Measurements from ENCODE around the gene LRRC46. TPM values are rescaled to one million over a fixed set of nuclear protein-coding genes. Genes with fewer than 3 reads are reported as not detected.

LRRC46 gene
- total and polyA plus RNA-seq, 2 of the 13 experiments (the other 11 are each of a cell fraction or from before 2014, with no cell fraction given) = 0.09 TPM

- Histone ChIP-seq H3K4me2 (ENCODE audit: low read depth, low read length) (no peak overlapping the region), H4K20me1 (ENCODE audit: insufficient read depth, low read length) (peaks cover 4% of the 10 kb centered on the region; the same call in 1 of the 2 replicates), H2AFZ (ENCODE audit: low read length) (no peak overlapping the region), H3K27me3 (ENCODE audit: control insufficient read depth in 1 of 2, insufficient read depth in 2 of 2, low read length in 2 of 2) (peaks cover 4 to 16% of the 10 kb centered on the region in 2 experiments; a peak in 3 of 5 replicates), H3K9me3 (ENCODE audit: low read length) (no peaks in the 10 kb centered on the region), H3K9ac (ENCODE audit: insufficient read depth, low read depth, low read length) (no peak overlapping the region), H3K27ac (ENCODE audit: extremely low read length, insufficient read depth, low read length) (no peak overlapping the region), H3K4me1 (ENCODE audit: insufficient read depth, low read length) (no peaks in the 10 kb centered on the region), H3K4me3 (replicated peaks in 1 of 3; ENCODE audit: insufficient read depth in 1 of 3, low read depth in 2 of 3, low read length in 3 of 3) (no peak overlapping the region), H3K79me2 (ENCODE audit: insufficient read depth, low read length) (no peaks in the 10 kb centered on the region), H3K36me3 (replicated peaks in 1 of 2; ENCODE audit: control insufficient read depth in 1 of 2, insufficient read depth in 2 of 2, low read length in 2 of 2) (peaks cover 0 to 3% of the 10 kb centered on the region in 2 experiments; a peak in 3 of 5 replicates)
- no peak for TF ChIP-seq RXRB (CRISPR knock-in tag; IDR thresholded peaks at IDR 0.05; ENCODE audit: borderline replicate concordance)
- TF ChIP-seq NFRKB (IDR thresholded peaks at IDR 0.05) = no peak
- no peak for TF ChIP-seq ZC3H4 (CRISPR knock-in tag; IDR thresholded peaks at IDR 0.05; ENCODE audit: borderline replicate concordance)
- TF ChIP-seq ATAD3A (CRISPR knock-in tag; IDR thresholded peaks at IDR 0.05) = no peak
- no peak for TF ChIP-seq CBX2 (IDR thresholded peaks at IDR 0.05; ENCODE audit: low read depth, low read length)
- TF ChIP-seq CBX2 (CRISPR knock-in tag; IDR thresholded peaks at IDR 0.05; ENCODE audit: low read depth) = no peak
- no peak for TF ChIP-seq LBX2 (CRISPR knock-in tag; IDR thresholded peaks at IDR 0.05; ENCODE audit: borderline replicate concordance)
- no peak for TF ChIP-seq ZNF207 (IDR thresholded peaks at IDR 0.05; ENCODE audit: borderline replicate concordance)
- no peak for TF ChIP-seq ZNF264 (CRISPR knock-in tag; IDR thresholded peaks at IDR 0.05)
- TF ChIP-seq ZNF883 (CRISPR knock-in tag; IDR thresholded peaks at IDR 0.05; ENCODE audit: not compliant biosample characterization) = no peak
- no peak for TF ChIP-seq KAT7 (CRISPR knock-in tag; IDR thresholded peaks at IDR 0.05; ENCODE audit: borderline replicate concordance)
- no peak for TF ChIP-seq KLF12 (CRISPR knock-in tag; IDR thresholded peaks at IDR 0.05; ENCODE audit: borderline replicate concordance)
- no peak for TF ChIP-seq SETDB1 (CRISPR knock-in tag; IDR thresholded peaks at IDR 0.05; ENCODE audit: borderline replicate concordance)
- TF ChIP-seq KIAA2018 (CRISPR knock-in tag; IDR thresholded peaks at IDR 0.05; ENCODE audit: borderline replicate concordance) = no peak
- no peak for TF ChIP-seq ZNF460 (CRISPR knock-in tag; IDR thresholded peaks at IDR 0.05; ENCODE audit: borderline replicate concordance)
- TF ChIP-seq ZNF296 (CRISPR knock-in tag; conservative IDR thresholded peaks at IDR 0.05) = no peak
- intact Hi-C loops (cut with micrococcal nuclease; ENCODE audit: unreplicated experiment) (no loop called here), in situ Hi-C loops (cut with HindIII; ENCODE audit: extremely low pct_ligation_motif_present, low pct_unique_long_range_greater_than_20kb) (no loop called here)
- 38% methylated on average over 6 of the region's 6 CpGs for WGBS (ENCODE audit: low lambda C conversion rate)
- BruUV-seq (replicated peaks) = no TSS peak
- no peak for ATAC-seq
- ChIA-PET CTCF (ENCODE audit: low intra/inter-chr PET ratio, low total read pairs) (no interaction called here), POLR2A (no interaction called here)
- no peak for DNase-seq (ENCODE audit: low spot score)
- FAIRE-seq = no peak
These were observed 27.7 kb upstream of the LRRC46 start for GRCh38 chr17:47803751-47804150.

All from HepG2 (cell line).